Keratinocyte (primary cell): ENCODE measurements around the gene JADE2. TPM values are rescaled to one million over a fixed set of nuclear protein-coding genes. Genes with fewer than 3 reads are reported as not detected.

ENCODE experiments used
- DNase-seq: peaks from one replicate; pipeline ENCODE4 v3.0.0-alpha.2; 2011; ENCODE audit warnings: low read depth, missing footprints, low spot score
- FAIRE-seq: peaks from 2 replicates; lab custom pipeline; 2011; peaks lifted over from hg19 to GRCh38; lab: Jason Lieb, UNC
- H2AFZ ChIP-seq: 2 replicates; pipeline ENCODE4 v1.6.0; 2012; ENCODE audit warnings: low read length, control low read depth, inconsistent platforms; ENCODE audit not compliant: control insufficient read depth
- H3K27ac ChIP-seq: 2 replicates; pipeline ENCODE4 v1.5.1; 2011; ENCODE audit warnings: low read length; ENCODE audit not compliant: control insufficient read depth, insufficient read depth
- H3K27me3 ChIP-seq: 3 replicates; pipeline ENCODE4 v1.6.0; 2011; ENCODE audit warnings: low read length; ENCODE audit not compliant: control insufficient read depth, insufficient read depth; ENCODE audit errors: extremely low read depth
- H3K36me3 ChIP-seq, 2 experiments: 2 replicates in 1 of 2; 3 replicates in 1 of 2; pipeline ENCODE4 v1.5.1; 2011; ENCODE audit warnings: low read length in 2 of 2, mild to moderate bottlenecking in 1 of 2; ENCODE audit not compliant: control insufficient read depth in 2 of 2, insufficient read depth in 2 of 2; ENCODE audit errors: extremely low read depth in 1 of 2
- H3K4me1 ChIP-seq: 3 replicates; pipeline ENCODE4 v1.5.1; 2011; ENCODE audit warnings: low read length; ENCODE audit not compliant: control insufficient read depth, insufficient read depth; ENCODE audit errors: extremely low read depth
- H3K4me2 ChIP-seq: 3 replicates; pipeline ENCODE4 v1.6.0; 2011; ENCODE audit warnings: low read depth, low read length; ENCODE audit not compliant: control insufficient read depth, insufficient read depth; ENCODE audit errors: extremely low read depth
- H3K4me3 ChIP-seq, 3 experiments: fragments of 200-600 bp in 1 of 3; sonication (generic) in 1 of 3; 2 replicates in 2 of 3; 3 replicates in 1 of 3; pipeline ENCODE4 v1.5.1; 2011 to 2016; ENCODE audit warnings: low read length in 3 of 3, mild to moderate bottlenecking in 3 of 3, control low read depth in 2 of 3, inconsistent platforms in 1 of 3, low read depth in 1 of 3, mixed read lengths in 1 of 3, mixed run types in 1 of 3, moderate library complexity in 1 of 3; ENCODE audit not compliant: control insufficient read depth in 2 of 3, insufficient read depth in 2 of 3; ENCODE audit errors: extremely low read depth in 1 of 3
- H3K79me2 ChIP-seq: 2 replicates; pipeline ENCODE4 v1.6.0; 2012; ENCODE audit warnings: low read length; ENCODE audit not compliant: control insufficient read depth, insufficient read depth
- H3K9ac ChIP-seq: 3 replicates; pipeline ENCODE4 v1.6.0; 2011; ENCODE audit warnings: low read length; ENCODE audit not compliant: control insufficient read depth, insufficient read depth; ENCODE audit errors: extremely low read depth
- H3K9me1 ChIP-seq: 3 replicates; pipeline ENCODE4 v1.6.0; 2011; ENCODE audit warnings: low read length; ENCODE audit not compliant: control insufficient read depth, insufficient read depth; ENCODE audit errors: extremely low read depth
- H3K9me3 ChIP-seq: 2 replicates; pipeline ENCODE4 v1.5.1; 2012; ENCODE audit warnings: low read depth, low read length; ENCODE audit not compliant: control insufficient read depth
- H4K20me1 ChIP-seq: 3 replicates; pipeline ENCODE4 v1.6.0; 2011; ENCODE audit warnings: low read length; ENCODE audit not compliant: control insufficient read depth, insufficient read depth; ENCODE audit errors: extremely low read depth
- CTCF ChIP-seq, 3 experiments: IDR thresholded peaks in 1 of 3; conservative IDR thresholded peaks in 1 of 3; optimal IDR thresholded peaks in 1 of 3; 2 replicates in 2 of 3; 3 replicates in 1 of 3; pipeline versions ENCODE3 to v1.5.1; 2011; ENCODE audit warnings: low read length in 3 of 3, mild to moderate bottlenecking in 3 of 3, moderate library complexity in 2 of 3, control low read depth in 1 of 3, inconsistent platforms in 1 of 3; ENCODE audit not compliant: insufficient read depth in 2 of 3; ENCODE audit errors: extremely low read depth in 1 of 3
- EZH2 ChIP-seq: IDR thresholded peaks from one replicate; pipeline ENCODE4 v1.6.1; 2012; ENCODE audit warnings: inconsistent platforms, mild to moderate bottlenecking, low read length, moderate library complexity
- dilution Hi-C: fragments of 300-500 bp; cut with MboI; formaldehyde crosslinking; loops from one replicate; pipeline ENCODE4 v1.7.0; 2020; ENCODE audit warnings: low sequenced_read_pairs; ENCODE audit not compliant: extremely low pct_ligation_motif_present
- polyA plus RNA-seq, 5 experiments: library from polyadenylated mRNA; depleted of rRNA in 3 of 5; stranded (reverse) in 3 of 5; stranded (forward) in 1 of 5; unstranded in 1 of 5; fragments of >200 nt; gene quantifications; 1 replicate in 1 of 5; 2 replicates in 3 of 5; 3 replicates in 1 of 5; pipeline versions ENCODE4 v1.2.1 to v1.2.3, GENCODE V29; 2011 to 2012; ENCODE audit warnings: missing spikeins in 2 of 5, low read depth in 1 of 5, low replicate concordance in 1 of 5

The JADE2 gene
- polyA plus RNA-seq, 1 donor (not counting 4 experiments of a cell fraction or from before 2014, with no cell fraction given): 11.1 TPM

DNA sequence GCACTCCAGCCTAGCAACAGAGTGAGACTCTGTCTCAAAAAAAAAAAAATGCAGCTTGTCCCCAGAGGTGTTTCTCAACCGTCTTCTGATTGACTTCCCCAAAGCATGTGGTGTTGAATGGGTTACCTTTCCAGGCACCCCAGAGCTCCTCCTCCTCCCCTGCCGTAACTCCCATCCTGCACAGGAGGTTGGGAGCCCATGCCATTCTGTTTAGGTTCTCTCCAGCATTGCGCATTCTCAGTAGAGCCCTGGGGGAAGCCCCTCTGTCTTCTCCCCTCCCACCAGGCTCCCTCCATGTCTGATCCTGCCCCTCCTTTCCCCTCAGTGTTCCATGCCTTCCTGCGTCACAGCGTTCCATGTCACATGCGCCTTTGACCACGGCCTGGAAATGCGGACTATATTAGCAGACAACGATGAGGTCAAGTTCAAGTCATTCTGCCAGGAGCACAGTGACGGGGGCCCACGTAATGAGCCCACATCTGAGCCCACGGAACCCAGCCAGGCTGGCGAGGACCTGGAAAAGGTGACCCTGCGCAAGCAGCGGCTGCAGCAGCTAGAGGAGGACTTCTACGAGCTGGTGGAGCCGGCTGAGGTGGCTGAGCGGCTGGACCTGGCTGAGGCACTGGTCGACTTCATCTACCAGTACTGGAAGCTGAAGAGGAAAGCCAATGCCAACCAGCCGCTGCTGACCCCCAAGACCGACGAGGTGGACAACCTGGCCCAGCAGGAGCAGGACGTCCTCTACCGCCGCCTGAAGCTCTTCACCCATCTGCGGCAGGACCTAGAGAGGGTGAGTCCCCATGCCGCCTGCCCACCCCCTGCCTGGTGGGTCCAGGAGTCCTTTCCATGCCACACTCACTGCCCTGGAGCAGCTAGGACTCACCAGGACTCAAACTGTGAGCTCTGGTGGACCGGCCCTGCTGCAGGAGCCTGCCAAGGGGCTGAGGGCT is 40.6 kb downstream of the JADE2 start:
- no peak overlapping the region for H2AFZ ChIP-seq
- TF ChIP-seq CTCF (optimal IDR thresholded peaks at IDR 0.05 in 1 of 3, IDR thresholded peaks at IDR 0.05 in 1 of 3, conservative IDR thresholded peaks at IDR 0.05 in 1 of 3; ENCODE audit: extremely low read depth in 1 of 3, insufficient read depth in 2 of 3, low read length in 3 of 3) (no peak), EZH2 (no peak)
- H3K4me3 ChIP-seq: no peak overlapping the region
- H3K9me1 ChIP-seq: no peaks in the 10 kb centered on the region
- peaks cover 27 to 46% of the 10 kb centered on the region in 2 experiments for H3K36me3 ChIP-seq
- no peak overlapping the region for H3K4me2 ChIP-seq
- H3K27ac ChIP-seq: no peak overlapping the region
- DNase-seq: no peak
- dilution Hi-C loops: no loop called here
- no peaks in the 10 kb centered on the region for H3K27me3 ChIP-seq
- H3K9me3 ChIP-seq: no peaks in the 10 kb centered on the region
- peaks cover 10% of the 10 kb centered on the region for H3K4me1 ChIP-seq
- no peak overlapping the region for H3K9ac ChIP-seq
- H3K79me2 ChIP-seq: no peaks in the 10 kb centered on the region
- peaks cover 4% of the 10 kb centered on the region for H4K20me1 ChIP-seq
- no peak for FAIRE-seq

DNA sequence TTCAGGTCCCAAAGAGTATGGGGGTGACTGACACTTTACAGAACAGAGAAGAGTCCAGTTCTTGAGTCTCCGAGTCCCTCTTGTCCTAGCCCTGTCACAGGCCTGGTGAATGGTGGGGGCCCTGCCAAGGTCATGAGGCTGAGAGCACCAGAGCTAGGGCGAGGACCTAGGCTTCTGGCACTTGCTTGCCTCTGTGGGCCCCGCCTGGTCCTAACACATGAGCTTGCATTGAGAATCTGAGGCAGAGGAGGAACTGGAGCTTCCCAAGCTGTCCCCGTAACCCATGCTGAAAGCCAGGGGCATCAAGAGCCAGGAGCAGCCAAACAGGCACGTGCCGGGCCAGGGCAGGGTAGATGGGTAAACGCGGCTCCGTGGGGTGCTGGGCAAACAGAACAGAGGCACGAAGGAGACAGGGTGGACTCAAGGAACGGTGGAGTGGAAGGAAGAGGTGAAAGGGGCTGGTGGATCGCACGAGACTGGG is 41.3 kb downstream of the JADE2 start:
- H3K4me3 ChIP-seq: no peak overlapping the region
- FAIRE-seq: no peak
- H3K4me1 ChIP-seq: peaks cover 10% of the 10 kb centered on the region
- TF ChIP-seq EZH2 (no peak), CTCF (optimal IDR thresholded peaks at IDR 0.05 in 1 of 3, IDR thresholded peaks at IDR 0.05 in 1 of 3, conservative IDR thresholded peaks at IDR 0.05 in 1 of 3; ENCODE audit: extremely low read depth in 1 of 3, insufficient read depth in 2 of 3, low read length in 3 of 3) (no peak)
- peaks cover 4% of the 10 kb centered on the region for H4K20me1 ChIP-seq
- no peak for DNase-seq
- H3K79me2 ChIP-seq: no peaks in the 10 kb centered on the region
- no peaks in the 10 kb centered on the region for H3K27me3 ChIP-seq
- no peak overlapping the region for H2AFZ ChIP-seq
- no peak overlapping the region for H3K9ac ChIP-seq
- H3K9me1 ChIP-seq: no peaks in the 10 kb centered on the region
- dilution Hi-C loops: no loop called here
- no peak overlapping the region for H3K4me2 ChIP-seq
- H3K36me3 ChIP-seq: peaks cover 31 to 41% of the 10 kb centered on the region in 2 experiments
- no peaks in the 10 kb centered on the region for H3K9me3 ChIP-seq
- no peak overlapping the region for H3K27ac ChIP-seq
